ENCODE measurements around the gene AGK.
"Not testable (repeated sequence)": the region's sequence is repeated elsewhere in the genome, so short reads cannot be mapped to it uniquely, and the experiment has no call there.

The AGK gene

DNA sequence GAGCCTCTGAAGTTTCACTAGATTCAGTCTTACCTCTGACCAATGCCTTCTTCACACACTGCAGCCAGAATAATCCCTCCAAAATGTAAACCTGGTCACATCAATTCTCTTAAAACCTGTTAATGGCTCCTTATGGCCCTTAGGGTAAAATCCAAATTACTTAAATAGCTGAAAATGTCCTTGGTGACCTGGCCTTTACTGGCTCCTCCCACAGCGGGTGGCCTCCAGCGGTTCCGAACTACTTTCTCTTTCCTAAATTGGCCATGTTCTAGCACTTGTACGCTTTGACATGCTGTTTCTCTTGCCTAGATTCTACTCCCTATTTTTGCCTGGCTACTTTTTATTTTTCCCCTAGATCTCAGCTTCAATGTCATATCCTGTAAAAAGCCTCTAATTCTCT, 36.1 kb downstream of the AGK start:
- no peak for DNase-seq (ENCODE audit: low spot score)

DNA sequence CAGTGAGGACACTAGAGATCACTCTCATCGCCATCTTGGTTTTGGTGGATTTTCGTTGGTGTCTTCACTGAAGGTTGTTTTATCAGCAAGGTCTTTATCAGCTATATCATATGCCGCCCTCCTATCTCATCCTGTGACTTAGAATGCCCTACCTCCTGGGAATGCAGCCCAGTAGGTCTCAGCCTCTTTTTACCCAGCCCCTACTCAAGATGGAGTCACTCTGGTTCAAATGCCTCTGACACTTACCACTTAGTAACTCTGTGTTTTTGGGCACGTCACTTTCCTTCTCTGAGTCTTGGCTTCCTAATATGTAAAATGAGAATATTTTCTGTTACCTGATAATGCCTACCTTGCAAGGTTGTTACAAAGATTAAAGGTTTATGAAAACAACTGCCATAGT, 37.7 kb downstream of the AGK start:
- DNase-seq (ENCODE audit: low spot score): no peak

DNA sequence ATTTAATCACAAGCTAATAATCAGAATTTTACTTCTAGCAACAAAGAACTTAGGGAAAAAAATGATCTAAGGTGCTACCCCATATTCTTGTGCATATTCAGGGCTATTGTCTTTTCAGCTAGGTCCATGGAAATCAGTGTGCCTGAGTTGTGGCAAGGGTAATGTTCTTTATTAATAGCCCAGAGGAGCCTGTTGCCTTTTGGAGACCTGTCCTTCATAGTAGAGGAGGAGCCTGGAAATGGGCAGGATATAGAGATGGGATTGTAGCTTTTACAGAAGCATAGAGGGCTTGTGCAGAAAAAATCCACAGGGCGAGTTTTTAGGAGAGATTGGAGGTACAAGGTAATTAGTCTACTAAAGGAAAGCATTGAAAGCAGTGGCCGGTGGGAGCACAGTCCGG, 38.9 kb downstream of the AGK start:
- DNase-seq (ENCODE audit: low spot score): no peak

DNA sequence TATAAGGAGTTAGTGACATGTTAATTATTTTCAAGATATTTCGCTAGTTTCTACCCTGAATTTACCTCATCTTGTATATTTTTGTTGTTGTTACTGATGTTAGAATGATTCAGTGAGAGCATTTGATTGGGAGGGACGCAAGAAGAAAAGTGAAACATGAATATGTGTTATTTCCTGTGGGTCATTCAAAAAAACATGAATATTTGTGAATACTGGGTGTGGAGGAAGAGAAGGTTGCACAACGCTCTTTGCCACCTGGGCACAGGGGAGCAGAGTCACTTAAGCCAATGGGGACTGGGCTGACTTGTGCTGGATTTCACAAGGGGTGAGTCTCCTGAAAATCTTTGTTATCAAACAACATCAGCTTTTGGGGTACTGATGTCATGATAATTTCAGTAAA, 39.5 kb downstream of the AGK start:
- DNase-seq (ENCODE audit: low spot score): no peak

DNA sequence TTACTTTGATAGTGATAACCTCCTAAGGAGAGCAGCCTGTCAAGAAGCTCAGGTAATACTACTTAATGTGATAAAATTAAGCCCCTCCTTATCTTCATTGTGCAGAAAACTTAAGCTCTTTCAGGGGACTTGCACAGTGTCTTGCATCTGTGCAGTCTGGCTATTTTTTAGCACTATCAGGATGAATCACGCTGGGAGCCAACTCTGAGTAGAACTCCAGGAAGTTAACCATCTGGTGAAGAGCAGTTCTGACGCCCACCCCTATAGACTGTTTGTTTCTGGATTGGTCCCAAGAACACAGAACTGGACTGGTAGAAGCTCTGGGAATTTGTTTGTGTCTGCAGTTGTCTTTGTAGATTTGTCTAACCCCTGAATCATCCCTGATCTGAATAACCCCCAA, 41.9 kb downstream of the AGK start:
- no peak for DNase-seq (ENCODE audit: low spot score)

DNA sequence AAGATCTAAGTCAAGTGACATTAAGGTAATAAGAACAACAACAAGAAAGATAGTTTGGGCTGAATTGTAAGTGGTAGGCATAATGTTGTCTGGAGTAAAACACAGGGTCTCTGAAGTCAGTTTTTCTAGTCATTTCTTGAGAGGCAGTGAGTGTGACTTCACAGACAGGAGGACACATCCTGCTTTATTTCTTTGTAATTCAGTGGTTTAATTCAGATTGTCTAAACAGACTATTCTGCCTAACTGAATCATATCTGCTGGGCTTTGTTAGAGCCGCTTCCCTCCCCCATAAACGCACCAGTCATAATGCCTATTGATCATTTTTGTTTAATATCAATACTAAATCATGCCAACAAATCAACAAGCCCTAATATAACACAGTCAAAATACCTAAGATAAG, 46.8 kb downstream of the AGK start:
- no peak for DNase-seq (ENCODE audit: low spot score)

DNA sequence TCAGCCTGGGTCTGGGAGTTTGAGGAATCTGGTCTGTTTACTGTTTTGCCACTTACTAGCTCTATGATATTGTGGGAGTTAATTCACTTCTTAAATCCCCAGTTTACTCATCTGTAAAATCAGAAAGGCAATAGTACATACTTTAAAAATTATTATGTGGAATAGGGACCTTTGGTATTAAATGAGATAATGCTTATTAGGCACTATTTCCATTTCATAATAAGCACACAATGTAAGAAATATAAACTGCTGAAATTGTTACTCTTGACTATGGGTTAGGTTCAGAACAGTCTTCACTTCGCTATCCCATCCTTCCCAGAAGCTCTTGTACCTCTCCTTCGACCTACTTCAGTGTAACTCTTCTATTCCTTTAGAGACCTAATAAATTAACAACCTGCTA, 47.2 kb downstream of the AGK start:
- DNase-seq (ENCODE audit: low spot score): no peak

DNA sequence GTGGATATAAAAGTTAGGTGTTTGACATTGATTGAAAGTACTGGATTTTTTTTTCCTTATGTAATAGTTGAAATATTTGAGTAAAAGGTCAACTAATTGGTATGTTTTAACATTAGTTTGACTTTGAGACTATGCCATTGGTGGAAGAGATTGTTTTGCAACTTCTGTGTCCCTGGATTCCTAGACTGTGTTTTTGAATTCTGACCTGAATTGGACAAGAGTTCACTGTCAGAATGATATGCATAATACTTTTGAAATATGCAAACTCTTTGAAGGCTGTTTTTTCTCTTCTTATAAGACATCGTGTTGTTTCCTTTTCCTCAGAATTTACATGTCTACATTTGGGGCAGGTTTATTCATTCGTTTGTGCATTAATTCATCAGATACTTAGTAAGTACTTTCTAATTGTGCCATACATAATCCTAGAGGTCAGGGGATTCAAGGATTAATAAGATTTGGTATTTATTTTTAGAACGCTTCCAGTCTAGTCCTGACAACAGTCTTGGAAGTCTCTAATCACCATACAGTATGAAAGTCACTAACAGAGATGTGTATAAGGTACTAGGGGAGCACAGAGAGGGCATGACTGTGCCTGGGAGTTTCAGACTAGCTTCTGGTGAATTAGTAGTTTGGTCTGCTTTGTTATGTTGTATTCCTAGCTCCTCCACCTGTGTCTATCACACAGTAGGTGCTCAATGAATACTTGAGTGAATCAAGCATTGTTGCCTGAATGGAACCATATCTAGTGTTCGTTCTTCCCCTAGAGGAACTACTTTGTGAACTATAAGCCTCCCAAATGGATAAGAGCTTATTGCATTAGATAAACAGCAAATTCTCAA, 49.2 kb downstream of the AGK start:
- no peak for DNase-seq (ENCODE audit: low spot score)

DNA sequence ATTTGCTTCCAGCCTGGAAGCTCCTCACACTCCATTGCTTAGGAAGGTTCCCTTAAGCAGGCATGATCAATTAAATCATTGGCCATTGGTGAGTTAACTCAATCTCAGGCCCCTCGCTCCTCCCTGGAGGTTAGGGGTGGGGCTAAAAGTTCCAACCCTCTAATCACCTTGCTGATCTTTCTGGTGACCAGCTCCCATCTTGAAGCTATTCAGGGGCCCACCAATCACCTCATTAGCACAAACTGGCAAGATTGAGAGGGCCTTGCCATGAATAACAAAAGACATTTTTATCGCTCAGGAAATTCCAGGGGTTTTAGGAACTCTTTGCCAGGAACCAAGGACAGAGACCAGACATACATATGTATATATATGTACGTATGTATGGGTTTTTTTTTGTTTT, 58.4 kb downstream of the AGK start:
- DNase-seq (ENCODE audit: low spot score): no peak

DNA sequence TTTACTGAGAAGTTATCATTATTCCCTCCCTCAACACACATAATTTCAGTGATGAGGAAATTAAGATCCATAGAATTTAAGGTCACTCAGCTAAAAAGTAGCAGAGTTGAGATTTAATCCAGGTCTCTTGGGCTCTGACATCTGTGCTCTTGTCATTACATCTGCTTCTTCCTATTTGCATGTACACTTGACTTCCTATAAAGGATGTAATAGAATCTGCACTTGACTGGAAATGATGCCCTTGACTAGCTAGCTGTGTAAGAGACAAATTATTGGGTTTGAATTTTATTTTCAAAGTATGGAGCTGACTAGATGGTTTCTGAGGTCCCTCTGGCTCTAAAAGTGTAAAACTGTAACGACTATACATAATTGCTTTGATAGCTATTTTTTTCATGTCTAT, 59.5 kb downstream of the AGK start:
- no peak for DNase-seq (ENCODE audit: low spot score)

DNA sequence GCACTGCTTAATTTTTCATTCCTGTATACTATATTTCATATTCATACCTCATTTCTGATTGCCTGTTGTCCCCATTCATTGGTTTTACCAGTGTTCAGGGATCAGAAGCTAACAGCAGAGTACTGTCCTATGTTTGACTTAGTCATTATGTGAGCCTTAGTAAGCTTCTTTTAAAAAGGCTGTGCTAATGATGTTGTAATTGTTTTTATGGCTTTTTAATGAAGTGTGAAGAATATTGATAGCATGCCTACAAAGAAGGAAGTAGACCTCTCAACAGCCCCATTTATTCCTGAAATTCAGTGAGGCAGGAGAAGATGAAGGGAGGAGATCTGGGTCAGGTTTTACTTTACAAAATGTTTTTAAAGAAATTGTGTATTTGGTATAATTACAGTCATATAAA, 61.7 kb downstream of the AGK start:
- DNase-seq (ENCODE audit: low spot score): no peak

DNA sequence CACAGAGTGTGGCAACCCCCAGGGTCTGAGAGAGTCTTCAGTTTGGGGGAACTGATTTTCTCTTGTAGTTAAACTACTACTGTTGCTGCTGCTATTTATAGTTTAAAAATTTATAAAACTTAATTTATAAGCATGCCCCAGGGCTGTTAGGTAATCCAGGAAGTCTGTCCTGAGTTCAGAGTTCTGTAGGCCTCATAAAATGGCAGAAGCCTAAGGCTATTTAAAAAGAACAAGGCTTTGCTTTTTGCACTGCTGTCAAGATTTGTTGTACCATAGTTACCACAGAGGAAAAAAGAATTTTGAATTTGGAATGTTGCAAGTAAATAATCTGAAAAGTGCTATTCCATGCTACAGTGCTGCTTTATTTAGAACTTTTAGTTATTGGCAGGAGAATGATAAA, 66.1 kb downstream of the AGK start:
- no peak for DNase-seq (ENCODE audit: low spot score)

DNA sequence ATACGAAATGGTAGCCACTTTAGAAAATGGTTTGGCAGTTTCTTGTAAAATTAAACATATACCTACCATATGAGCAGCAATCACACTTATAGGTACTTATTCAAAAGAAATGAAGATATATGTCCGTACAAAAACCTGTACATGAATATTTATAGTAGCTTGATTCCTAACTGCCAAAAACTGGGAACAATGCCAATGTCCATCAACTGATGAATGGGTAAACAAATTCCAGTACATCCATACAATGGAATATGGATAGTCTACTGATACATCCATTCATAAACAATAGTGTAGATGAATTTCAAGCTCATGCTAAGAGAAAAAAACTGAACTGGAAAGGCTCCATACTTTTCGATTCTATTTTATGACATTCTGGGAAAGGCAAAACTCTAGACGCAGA, 68.5 kb downstream of the AGK start:
- no peak for DNase-seq (ENCODE audit: low spot score)

DNA sequence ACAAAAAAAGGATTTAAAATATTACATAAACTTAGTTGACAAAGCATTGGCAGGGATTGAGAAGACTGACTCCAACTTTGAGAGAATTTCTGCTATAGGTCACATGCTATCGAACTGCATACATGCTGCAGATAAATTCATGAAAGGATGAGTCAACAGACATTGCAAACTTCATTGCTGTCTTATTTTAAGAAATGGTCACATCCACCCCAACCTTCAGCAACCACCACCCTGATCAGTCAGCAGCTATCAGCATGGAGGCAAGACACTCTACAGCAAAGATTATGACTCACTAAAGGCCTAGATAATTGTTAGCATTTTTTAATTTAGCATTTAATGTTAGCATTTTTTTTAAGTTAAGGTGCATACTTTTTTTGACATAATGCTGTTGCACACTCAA, 73.6 kb downstream of the AGK start:
- no peak for DNase-seq (ENCODE audit: low spot score)

DNA sequence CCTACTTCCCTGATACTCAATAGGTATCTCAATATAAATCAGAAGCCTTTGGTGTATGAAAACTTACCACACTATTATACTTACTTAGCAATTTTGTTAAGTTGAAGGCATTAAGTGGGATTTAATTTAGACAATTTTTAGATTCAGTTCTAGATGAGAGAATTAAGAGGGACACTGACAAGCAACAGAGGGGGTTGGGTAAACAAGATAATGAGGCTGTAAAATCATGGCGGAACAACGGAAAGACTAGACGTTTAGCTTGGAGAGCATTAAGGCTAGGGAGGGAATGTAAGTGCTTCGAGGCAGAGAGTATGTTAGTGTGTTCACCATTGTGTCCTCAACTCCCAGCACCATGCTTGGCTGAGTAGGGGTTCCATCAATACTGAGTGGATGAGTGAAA, 79.4 kb downstream of the AGK start:
- DNase-seq (ENCODE audit: low spot score): no peak

DNA sequence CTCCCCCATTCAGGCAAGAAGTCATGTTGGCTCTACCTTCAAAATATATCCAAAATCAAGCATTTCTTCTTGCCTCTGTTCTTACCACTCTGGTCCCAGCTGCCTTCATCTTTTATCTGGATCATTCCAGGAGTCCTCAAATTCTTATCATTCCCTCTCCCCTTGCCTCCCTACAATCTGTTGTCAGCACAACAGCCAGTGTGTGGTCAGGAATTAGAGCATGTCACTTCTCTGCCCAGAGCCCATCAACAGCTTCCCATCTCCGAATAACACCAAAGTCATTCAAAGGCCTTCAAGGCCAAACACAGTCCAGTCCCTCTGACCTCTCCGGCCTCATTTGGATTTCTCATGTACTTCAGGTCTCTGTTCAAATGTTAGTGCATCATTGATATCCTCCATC, 80.3 kb downstream of the AGK start:
- DNase-seq (ENCODE audit: low spot score): no peak

DNA sequence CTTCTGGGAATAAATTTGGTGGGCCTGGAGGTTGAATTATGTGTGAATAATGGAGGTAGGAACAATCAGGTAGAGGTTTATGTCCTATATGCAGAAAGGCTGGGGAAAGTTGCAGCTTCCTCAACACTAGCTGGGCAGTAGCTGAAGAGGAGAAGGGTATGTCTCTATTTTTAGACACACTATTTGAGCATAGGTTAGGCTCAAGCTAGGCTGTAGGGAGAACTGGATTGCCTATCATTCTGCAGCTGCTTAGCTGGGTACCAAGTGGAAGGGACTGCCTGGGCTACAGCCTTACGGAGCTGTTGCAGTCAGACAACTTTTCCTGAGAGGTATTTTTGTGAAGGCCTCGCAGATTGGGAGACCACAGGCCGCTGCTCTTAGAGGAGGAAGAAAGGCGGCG, 82.9 kb downstream of the AGK start:
- DNase-seq (ENCODE audit: low spot score): no peak

DNA sequence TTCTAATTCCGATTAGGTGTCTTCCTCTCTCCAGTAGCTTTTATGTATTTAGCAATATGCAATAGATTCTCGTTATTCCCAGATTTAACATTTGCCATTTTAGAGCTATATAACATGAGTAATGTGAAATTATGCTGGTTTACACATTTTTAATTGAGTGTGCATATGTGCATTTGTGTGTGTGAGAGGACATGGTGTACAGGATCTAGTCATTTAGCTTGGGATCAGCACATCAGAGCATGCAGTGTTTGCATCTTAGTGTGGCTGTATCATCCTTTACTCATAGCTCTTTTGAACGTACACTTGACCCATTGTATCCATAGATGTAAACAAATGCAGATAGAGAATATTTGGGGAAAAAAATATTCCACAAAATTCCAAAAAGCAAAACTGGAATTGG, 84.8 kb downstream of the AGK start:
- DNase-seq (ENCODE audit: low spot score): no peak

DNA sequence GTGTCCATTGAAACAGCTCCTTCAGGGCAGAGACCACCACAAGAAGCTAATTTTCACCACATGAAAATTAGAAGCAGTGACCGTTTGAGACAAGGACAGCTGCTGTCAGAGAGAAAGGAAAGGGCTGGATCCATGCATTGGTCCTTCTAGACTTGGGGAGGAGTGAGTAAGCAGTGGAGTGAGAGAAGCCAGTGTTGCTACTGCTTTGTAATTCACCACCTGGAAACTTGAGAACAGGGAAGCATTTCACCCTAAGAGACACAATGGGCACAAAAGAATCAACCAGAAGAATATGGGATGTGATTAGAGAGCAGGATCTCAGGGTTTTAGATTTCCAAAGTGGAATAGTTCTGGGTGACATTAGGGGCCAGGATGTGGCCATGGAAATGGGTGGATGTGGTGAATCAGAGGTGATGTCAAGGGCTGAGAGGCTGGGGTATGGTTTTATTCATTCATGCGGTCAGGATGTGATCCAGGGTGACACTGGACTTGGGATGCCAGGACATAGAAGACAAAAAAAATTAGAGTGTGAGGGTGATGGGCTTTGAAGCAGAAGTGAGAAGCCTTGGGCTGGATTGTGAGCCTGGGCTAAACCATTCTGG, 89.1 kb downstream of the AGK start:
- DNase-seq (ENCODE audit: low spot score): no peak

DNA sequence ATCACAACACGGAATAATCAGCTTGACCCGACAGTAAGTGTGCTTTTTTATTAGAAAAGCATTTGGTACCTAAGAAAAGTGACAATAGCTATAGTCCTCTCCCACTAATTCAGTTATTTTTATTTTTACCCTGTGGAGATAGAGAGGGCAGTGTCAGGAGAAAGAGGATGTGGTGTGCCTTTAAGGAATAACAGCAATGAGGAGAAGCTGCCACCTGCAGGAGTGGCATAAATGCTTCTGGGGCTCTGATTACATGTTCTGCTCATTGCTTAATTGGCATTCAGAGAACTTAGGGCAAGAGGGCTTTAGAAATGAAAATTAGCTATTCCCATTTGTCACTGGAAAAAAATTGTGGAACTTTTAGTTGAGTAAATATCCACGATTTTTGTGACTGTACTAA, 90.7 kb downstream of the AGK start:
- no peak for DNase-seq (ENCODE audit: low spot score)

DNA sequence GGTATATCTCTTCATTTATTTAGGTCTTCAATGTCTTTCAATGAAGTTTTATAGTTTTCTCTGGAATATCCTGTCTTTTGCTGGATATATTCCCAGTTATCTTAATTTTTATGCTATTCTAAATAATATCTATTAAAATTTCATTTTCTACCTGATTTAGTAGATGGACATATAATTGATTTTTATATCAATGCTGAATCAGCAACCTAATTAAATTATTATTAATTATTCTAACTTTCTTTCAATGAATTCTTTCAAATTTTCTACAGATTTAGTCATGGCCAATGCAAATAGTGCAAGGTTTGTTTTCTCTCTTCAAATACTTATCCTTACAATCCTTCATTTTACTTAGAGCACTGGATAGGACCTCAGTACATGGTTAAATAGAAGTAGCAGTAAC, 94.0 kb downstream of the AGK start:
- no peak for DNase-seq (ENCODE audit: low spot score)

DNA sequence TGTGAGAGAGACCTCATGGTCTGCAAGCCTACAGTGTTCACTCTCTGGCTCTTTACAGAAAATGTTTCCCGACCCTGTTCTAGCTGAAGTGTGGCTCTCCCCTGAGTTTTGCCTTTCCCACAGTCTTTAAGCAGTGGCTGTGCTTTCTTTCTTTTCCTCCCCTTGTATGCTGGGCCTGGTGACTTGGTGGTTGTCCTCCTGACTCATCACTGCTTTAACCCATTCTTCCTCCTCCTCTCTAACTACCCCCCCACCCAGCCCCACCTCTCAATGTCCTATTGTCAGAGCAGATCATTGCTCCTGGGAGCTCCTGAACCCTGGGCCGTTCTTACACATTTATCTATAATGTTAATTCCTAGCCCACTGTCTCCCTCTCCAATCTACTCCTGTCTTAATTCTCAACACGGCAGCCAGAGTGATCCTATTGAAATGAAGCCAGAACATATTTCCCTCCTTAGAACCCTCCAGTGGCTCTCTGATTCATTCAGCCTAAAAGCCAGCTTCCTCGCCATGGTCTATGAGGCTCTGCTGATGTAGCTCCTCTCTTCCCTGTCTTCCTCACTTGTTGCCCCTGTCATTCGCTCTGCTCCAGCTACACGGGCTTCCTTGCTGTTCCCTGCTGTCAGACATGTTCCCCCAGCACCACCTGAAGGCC, 95.7 kb downstream of the AGK start:
- DNase-seq (ENCODE audit: low spot score): no peak

DNA sequence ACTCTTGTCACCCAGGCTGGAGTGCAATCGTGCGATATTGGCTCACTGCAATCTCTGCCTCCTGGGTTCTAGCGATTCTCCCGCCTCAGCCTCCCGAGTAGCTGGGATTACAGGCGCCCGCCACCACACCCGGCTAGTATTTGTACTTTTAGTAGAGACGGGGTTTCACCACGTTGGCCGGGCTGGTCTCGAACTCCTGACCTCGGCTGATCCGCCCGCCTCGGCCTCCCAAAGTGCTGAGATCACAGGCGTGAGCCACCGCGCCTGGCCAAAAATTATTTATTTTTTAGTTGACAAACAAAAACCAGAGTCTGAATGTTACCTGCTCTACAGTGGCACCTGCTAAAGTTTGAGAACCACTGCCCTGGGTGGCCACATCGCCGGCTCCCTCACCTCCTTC, 96.5 kb downstream of the AGK start:
- not testable (repeated sequence) for DNase-seq (ENCODE audit: low spot score)

Data from SW480 (cell line).